ENCODE data around the gene TSPAN18.
A peak's percentile ranks its signal among the peaks of the same experiment; 100 is the strongest.

The TSPAN18 gene

DNA sequence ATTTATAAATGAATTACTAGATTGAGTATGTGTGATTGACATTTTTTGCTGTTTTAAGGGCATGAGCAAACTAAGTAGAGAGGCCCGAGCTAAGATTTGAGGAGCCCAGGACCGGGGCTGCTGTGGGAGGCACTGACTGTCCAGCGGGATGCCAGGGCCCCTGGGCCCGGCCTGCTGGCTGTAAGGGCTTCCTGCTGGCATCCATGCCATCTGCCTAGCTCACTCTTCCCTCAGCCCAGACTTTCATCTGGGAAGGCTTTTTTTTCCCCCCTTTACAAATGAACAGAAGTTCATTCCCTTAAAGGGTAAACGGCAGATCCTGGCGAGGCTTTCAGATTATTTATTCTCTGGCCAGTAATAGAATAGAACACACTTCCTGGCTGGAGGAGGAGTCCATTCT lies 239.9 kb downstream of the TSPAN18 start:
- ATAC-seq: no peak
- Mint-ChIP-seq H3K27ac (no peak overlapping the region), H3K27me3 (no peaks in the 10 kb centered on the region), H3K4me1 (peaks cover 7% of the 10 kb centered on the region), H3K4me3 (no peak overlapping the region), H3K9me3 (no peaks in the 10 kb centered on the region), H3K36me3 (no peaks in the 10 kb centered on the region)

- ATAC-seq: no peak
- Mint-ChIP-seq H3K4me1 (peaks cover 7% of the 10 kb centered on the region), H3K4me3 (no peak overlapping the region), H3K9me3 (no peaks in the 10 kb centered on the region), H3K27me3 (no peaks in the 10 kb centered on the region), H3K36me3 (no peaks in the 10 kb centered on the region), H3K27ac (no peak overlapping the region)
Measured at GRCh38 chr11:44967930-44968496, 241.3 kb downstream of the TSPAN18 start.

DNA sequence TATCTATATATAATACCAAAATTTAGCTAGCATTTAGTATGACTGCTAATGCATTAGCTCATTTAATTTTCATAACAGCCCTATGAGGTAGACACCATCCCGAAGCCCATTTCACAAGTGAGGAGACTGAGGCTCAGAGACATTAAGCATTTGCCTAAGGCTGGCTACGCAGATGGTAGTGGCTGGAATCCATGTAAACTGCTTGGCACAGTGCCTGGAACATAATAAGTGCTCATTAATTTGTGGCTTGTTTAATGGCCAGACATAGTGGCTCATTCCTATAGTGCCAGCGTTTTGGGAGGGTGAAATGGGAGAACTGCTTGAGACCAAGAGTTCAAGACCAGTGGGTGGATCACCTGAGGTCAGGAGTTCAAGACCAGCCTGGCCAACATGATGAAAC lies 241.7 kb downstream of the TSPAN18 start:
- Mint-ChIP-seq H3K36me3 (no peaks in the 10 kb centered on the region), H3K27me3 (no peaks in the 10 kb centered on the region), H3K27ac (no peak overlapping the region), H3K9me3 (no peaks in the 10 kb centered on the region), H3K4me1 (peaks cover 7% of the 10 kb centered on the region), H3K4me3 (no peak overlapping the region)
- no peak for ATAC-seq

- no peak for ATAC-seq
- Mint-ChIP-seq H3K36me3 (no peaks in the 10 kb centered on the region), H3K27me3 (no peaks in the 10 kb centered on the region), H3K27ac (no peak overlapping the region), H3K4me1 (no peaks in the 10 kb centered on the region), H3K4me3 (no peak overlapping the region), H3K9me3 (no peaks in the 10 kb centered on the region)
Measured at GRCh38 chr11:44969651-44970252, 243.0 kb downstream of the TSPAN18 start.

GRCh38 chr11:44970293-44970692 lies 243.5 kb downstream of the TSPAN18 start:
- no peak for ATAC-seq
- H3K27me3 Mint-ChIP-seq: no peaks in the 10 kb centered on the region

GRCh38 chr11:44971185-44971584 lies 244.4 kb downstream of the TSPAN18 start:
- H3K36me3 Mint-ChIP-seq: no peaks in the 10 kb centered on the region
- ATAC-seq: no peak
- no peak overlapping the region for H3K27ac Mint-ChIP-seq
- H3K27me3 Mint-ChIP-seq: no peaks in the 10 kb centered on the region
- H3K9me3 Mint-ChIP-seq: no peaks in the 10 kb centered on the region
- no peak overlapping the region for H3K4me3 Mint-ChIP-seq
- H3K4me1 Mint-ChIP-seq: no peaks in the 10 kb centered on the region

More at GRCh38 chr11:44970293-44970692, 243.5 kb downstream of the TSPAN18 start:
- Mint-ChIP-seq H3K9me3 (no peaks in the 10 kb centered on the region), H3K27ac (no peak overlapping the region), H3K36me3 (no peaks in the 10 kb centered on the region), H3K4me1 (no peaks in the 10 kb centered on the region), H3K4me3 (no peak overlapping the region)

DNA sequence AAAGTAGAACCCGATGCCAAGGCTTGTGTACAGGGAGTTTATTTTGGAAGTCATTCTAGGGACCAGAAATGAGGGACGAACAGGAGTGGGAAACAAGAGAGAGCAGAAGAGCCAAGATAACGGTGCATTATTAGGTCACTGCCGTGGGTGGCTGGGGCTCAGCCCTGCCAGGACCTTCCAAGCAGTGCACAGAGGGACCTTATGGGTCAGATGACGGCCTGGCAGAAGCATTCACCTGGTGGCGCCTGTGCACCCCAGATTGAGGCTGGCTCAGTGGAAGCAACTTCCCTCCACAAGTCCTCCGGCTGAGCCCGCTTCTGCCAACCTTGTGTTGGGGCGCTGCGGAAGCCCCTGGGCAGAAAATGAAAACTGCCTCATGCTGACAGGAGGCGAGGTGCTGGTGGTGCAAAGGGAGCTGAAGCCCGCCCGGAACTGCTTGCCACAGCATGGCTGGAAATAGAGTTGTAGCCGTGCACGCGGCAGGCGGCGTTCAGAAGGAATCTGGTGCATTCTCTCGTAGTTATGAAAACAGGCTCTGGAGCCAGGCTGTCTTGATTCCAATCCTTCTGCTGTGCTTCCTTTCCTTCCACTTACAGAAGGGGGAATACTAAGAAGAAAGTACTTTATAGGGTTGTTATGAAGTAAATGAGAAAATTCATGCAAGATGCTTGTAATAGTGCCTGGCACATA lies 246.1 kb downstream of the TSPAN18 start:
- Mint-ChIP-seq H3K4me3 (no peak overlapping the region), H3K27ac (no peak overlapping the region), H3K36me3 (no peaks in the 10 kb centered on the region), H3K9me3 (no peaks in the 10 kb centered on the region), H3K27me3 (no peaks in the 10 kb centered on the region), H3K4me1 (no peaks in the 10 kb centered on the region)
- ATAC-seq: no peak

GRCh38 chr11:44973632-44974401 lies 247.1 kb downstream of the TSPAN18 start:
- H3K9me3 Mint-ChIP-seq: no peaks in the 10 kb centered on the region
- no peaks in the 10 kb centered on the region for H3K4me1 Mint-ChIP-seq
- no peak for ATAC-seq
- no peaks in the 10 kb centered on the region for H3K27me3 Mint-ChIP-seq
- H3K4me3 Mint-ChIP-seq: no peak overlapping the region
- no peaks in the 10 kb centered on the region for H3K36me3 Mint-ChIP-seq
- no peak overlapping the region for H3K27ac Mint-ChIP-seq

DNA sequence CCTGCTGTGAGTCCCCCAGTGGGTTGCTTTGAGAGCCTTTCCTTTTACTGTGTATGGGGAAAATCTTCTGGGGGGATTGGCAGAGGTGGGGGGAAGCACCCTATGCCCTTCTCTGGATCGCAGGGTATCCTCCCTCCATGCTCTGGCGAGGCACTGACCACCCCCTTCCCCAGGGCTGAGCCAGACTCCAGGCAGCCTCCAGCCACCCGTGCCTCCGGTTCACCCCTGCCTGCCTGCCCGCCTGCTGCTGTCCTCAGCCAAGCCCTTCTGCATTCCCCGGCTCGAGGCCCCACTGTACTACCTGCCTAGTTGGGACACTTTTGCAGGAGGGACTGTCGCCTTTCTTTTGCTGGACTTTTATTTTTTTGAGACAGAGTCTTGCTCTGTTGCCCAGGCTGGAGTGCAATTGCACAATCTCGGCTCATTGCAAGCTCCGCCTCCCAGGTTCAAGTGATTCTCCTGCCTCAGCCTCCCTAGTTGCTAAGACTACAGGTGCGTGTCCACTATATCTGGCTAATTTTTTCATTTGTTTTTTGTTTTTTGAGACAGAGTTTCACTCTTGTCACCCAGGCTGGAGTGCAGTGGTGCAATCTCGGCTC lies 247.7 kb downstream of the TSPAN18 start:
- no peak for ATAC-seq
- Mint-ChIP-seq H3K36me3 (no peaks in the 10 kb centered on the region), H3K27me3 (peaks cover 4% of the 10 kb centered on the region), H3K9me3 (no peaks in the 10 kb centered on the region), H3K27ac (no peak overlapping the region), H3K4me1 (peaks cover 3% of the 10 kb centered on the region), H3K4me3 (no peak overlapping the region)

DNA sequence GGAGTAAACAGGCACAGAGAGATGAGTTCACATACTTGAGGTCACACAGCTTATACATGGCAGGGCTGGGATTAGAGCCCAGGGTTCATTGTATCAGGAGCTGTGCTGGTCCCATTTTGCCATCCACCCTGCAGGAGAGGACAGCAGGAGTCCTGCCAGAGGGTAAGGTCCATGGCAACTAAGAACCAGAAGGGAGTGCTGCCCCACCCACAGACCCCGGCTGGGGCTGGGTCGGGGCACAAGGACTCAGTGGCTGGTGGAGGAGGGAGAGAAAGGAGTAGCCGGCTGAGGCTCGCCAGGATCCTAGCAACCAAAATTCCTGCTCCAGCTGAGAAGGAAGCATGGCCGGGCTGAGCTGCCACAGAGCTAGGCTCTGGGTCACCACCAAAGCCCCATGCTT lies 249.8 kb downstream of the TSPAN18 start:
- no peak overlapping the region for H3K4me3 Mint-ChIP-seq
- ATAC-seq: no peak
- no peak overlapping the region for H3K27ac Mint-ChIP-seq
- no peaks in the 10 kb centered on the region for H3K36me3 Mint-ChIP-seq
- no peaks in the 10 kb centered on the region for H3K9me3 Mint-ChIP-seq
- peaks cover 8% of the 10 kb centered on the region for H3K27me3 Mint-ChIP-seq
- H3K4me1 Mint-ChIP-seq: peaks cover 8% of the 10 kb centered on the region

DNA sequence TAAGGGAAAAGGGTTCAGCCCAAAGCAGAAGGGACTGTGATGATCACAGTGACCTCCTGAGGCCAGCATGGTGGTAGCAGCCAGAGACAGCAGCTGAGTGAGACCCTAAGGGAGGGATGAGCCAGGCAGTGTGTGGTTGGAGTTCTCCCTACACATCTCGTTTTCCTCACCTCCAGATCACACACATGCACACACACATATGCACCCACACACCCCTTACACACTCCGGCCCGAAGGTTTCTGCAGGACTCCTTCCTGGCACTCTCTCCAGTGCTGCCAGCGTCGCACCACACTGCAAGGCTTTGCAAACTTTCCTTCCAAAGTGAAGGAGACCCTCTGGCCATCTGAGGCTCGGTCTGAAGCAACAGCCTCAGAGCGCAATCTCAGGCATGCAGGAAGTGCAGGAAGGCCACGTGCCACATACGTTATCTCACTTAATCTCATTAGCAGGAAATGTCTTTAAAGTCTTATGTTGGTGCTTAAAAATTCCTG lies 250.8 kb downstream of the TSPAN18 start:
- Mint-ChIP-seq H3K27ac (no peak overlapping the region), H3K9me3 (no peaks in the 10 kb centered on the region), H3K36me3 (no peaks in the 10 kb centered on the region), H3K4me1 (peaks cover 8% of the 10 kb centered on the region), H3K27me3 (peaks cover 8% of the 10 kb centered on the region), H3K4me3 (no peak overlapping the region)
- ATAC-seq: no peak

DNA sequence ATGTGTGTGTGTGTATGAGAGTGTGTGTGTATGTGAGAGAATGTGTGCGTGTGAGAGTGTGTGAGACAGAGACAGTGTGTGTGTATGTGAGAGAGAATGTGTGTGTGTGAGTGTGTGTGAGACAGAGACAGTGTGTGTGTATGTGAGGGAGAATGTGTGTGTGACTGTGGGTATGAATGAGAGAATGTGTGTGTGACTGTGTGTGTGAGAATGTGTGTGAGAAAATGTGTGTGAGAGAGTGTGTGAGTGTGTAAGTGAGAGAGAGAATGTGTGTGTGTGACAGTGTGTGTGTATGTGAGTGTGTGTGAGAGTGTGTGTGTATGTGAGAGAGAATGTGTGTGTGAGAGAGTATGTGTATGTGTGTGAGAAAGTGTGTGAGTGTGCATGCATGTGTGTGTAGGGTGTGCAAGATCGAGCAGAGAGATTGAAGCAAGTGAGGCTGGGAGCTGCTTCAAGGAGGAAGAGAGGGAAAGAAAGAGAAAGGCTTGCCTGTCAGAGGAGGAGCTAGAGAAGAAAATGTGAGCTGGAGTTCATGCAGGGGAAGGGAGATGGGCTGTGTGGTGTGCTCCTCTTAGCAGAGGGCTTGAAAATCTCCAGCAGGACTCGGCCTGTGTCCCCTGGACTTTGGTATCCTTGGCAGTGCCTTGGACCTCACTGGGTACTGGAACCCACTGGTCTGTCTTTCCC lies 251.7 kb downstream of the TSPAN18 start:
- peaks cover 8% of the 10 kb centered on the region for H3K4me1 Mint-ChIP-seq
- H3K9me3 Mint-ChIP-seq: no peaks in the 10 kb centered on the region
- H3K27ac Mint-ChIP-seq: no peak overlapping the region
- ATAC-seq: no peak
- no peak overlapping the region for H3K4me3 Mint-ChIP-seq
- no peaks in the 10 kb centered on the region for H3K36me3 Mint-ChIP-seq
- H3K27me3 Mint-ChIP-seq: peaks cover 8% of the 10 kb centered on the region

DNA sequence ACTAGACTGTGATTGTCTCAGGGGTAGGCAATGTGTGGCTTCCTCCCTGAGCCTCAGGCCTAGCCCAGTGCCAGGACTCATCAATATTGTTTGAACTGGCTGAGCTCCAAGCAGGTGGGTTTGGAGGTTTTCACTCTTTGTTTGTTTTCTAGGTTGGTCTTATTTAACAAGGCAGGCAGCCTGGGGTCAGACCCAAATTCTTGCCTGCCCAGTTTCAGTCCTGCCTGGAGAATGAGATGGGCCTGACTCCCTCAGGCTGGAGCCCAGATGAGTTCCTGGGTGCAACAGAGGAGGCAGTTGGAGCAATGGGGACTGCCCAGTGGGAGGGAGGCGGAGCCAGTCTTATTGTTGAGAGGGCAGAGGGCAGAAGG lies 252.2 kb downstream of the TSPAN18 start:
- Mint-ChIP-seq H3K27ac (peak overlapping the region; percentile 34), H3K27me3 (peaks cover 8% of the 10 kb centered on the region), H3K36me3 (no peaks in the 10 kb centered on the region), H3K9me3 (no peaks in the 10 kb centered on the region), H3K4me1 (peaks cover 8% of the 10 kb centered on the region), H3K4me3 (no peak overlapping the region)
- ATAC-seq: no peak

DNA sequence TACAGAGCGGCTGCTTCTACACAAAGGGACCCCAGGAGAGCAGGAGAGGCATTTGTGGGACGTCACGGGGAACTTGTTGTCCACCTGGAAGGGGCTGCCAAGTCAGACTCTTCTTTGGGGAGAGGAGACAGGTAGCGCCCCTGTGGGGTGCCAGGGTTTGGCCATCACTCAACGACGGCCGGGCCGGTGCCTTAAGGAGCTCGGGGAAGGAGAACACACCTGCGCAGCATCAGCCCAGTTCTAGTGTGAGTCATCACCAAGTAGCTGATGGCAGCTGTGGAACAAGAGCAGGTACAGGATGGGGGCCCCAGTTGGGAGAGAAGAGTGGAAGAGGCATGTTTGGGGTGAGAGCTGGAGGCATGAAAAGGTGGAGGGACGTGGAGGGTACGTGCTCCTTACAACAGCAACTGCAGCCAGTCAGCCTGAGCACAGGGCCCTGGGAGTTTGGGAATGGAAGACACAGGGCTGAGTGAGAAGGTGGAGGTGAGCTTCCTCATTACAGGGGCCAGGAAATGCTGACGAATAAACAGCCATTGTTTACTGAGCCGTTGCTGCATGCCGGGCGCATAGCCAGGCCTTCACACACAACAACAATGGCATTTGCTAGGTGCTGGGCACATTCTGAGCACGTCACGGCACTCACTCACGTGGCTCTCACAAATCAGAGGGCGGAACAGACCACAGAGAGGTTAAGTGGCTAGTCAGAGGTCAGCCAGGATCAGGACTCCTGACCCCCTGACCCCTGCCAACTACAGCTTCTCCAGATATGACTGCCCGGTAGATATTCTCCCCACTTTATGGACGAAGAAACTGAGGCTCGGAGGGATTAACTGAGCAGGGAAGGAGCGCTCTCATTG lies 253.0 kb downstream of the TSPAN18 start:
- ATAC-seq: no peak
- Mint-ChIP-seq H3K4me1 (peaks cover 8% of the 10 kb centered on the region), H3K36me3 (no peaks in the 10 kb centered on the region), H3K9me3 (no peaks in the 10 kb centered on the region), H3K4me3 (no peak overlapping the region), H3K27me3 (peaks cover 8% of the 10 kb centered on the region), H3K27ac (peak overlapping the region; percentile 34)

All from stimulated activated memory B cell treated with anti-CD40 and anti-IgM and Interleukin-4, amounts not matched to agents 10 μg/mL and 1 μg/mL and 100 μg/mL, for 72 hours (primary cell).